HG03095 (cell line): ENCODE data around the gene HFM1.
"Not testable (repeated sequence)": the region's sequence is repeated elsewhere in the genome, so short reads cannot be mapped to it uniquely, and the experiment has no call there.

Experiments
- ATAC-seq: cut with Tn5 transposase; IDR thresholded peaks from one replicate; pipeline ENCODE4 v1.9.1; 2021; ENCODE audit warnings: moderate library complexity; ENCODE audit not compliant: unreplicated experiment

Gene HFM1

DNA sequence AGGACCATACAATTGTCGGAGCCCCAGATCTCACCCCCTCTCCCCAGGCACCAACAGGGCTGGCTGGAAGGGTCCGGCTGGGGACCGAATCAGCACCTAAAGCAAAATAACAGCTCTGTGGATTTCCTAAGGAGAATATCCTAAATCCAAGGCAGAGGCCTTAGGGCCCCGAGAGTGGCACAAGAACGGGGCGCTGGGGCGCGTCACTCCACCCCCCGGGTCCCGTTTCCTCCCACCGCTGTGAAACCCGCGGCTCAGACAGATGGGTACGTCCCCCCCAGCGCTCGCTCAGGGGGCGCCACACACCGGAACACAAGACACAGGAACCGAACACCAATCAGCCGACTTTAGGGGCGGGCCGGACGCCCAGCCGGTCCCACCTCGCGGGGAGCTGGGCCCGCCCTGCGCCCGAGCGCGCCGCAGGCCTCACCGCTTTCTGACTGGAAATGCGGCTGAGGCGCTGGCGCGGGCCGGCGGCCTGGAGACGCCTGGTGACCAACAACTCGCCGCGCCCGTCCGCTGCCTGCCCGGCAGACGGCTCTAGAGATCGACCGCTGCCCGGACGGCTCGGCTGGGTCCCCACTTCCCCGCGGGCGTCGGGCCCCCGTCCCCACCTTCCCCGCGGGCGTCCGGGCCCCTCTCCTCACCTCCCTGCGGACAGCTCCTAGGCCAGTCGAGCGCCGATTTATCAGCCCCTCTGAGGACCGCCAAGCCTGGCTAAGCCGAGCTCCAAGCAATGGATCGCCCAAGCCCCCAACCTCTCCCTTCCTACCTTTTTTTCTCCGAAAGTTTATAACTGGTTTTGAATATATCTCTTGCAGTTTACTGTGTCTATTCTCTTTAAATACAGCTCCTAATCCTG, at the start of gene HFM1:
TSS of gene HFM1 (minus strand) at position 687 of the 862 bp plus-strand sequence. CDS start 3,755 bp downstream, outside the sequence.
- peak; percentile 97 for ATAC-seq

DNA sequence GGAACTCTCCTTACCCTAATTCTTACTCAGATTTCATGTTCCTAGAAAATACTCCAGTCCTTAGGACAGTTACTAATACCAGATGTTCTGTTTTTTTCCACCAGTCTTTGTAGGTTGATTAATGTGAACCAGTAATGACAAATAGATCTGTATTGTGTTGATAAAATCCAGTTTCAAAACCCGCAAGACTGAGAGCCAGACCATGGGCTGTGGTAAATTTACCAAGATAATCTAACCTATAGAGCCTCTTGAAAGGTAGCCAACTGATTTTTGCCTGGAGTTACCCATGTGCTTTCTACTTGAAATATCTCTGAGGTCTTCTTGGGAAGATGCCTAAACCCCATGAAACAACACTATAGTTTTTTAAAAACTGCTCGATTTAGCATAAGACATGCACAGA, 49.5 kb upstream of the HFM1 start:
- ATAC-seq, result no peak

DNA sequence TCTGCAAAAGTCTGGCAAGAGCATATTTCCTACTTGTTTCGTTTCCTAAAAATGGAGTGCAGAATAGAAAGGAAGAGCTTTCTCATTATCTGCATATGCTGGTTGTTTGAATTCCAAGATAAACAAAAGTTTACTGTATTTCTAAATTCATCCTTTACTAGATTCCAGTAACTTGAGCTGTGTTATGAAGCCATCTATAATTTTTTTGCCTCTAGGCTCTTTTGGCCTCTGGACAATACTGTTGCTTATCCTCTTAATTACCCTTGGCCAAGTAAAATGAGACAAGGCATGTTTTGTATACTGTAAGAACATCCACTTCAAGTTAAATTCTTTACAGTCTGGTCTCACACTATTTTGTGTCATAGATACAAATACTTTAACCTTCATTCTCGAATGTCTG, 45.6 kb upstream of the HFM1 start:
- no peak for ATAC-seq

DNA sequence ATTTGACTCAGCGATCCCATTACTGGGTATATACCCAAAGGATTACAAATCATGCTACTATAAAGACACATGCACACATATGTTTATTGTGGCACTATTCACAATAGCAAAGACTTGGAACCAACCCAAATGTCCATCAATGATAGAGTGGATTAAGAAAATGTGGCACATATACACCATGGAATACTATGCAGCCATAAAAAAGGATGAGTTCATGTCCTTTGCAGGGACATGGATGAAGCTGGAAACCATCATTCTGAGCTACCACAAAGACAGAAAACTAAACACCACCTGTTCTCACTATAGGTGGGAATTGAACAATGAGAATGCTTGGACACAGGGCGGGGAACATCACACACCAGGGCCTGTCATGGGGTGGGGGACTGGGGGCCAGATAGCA, 43.1 kb upstream of the HFM1 start:
- not testable (repeated sequence) for ATAC-seq

DNA sequence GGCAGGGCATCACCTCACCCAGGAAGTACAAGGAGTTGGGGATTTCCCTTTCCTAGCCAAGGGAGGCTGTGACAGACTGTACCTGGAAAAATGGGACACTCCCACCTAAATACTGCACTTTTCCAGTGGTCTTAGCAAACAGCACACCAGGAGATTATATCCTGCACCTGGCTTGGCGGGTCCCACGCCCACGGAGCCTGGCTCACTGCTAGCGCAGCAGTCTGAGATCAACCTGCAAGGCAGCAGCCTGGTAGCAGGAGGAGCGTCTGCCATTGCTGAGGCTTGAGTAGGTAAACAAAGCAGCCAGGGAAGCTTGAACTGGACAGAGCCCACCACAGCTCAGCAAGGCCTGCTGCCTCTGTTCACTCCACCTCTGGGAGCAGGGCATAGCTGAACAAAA, 37.3 kb upstream of the HFM1 start:
- ATAC-seq, result not testable (repeated sequence)

DNA sequence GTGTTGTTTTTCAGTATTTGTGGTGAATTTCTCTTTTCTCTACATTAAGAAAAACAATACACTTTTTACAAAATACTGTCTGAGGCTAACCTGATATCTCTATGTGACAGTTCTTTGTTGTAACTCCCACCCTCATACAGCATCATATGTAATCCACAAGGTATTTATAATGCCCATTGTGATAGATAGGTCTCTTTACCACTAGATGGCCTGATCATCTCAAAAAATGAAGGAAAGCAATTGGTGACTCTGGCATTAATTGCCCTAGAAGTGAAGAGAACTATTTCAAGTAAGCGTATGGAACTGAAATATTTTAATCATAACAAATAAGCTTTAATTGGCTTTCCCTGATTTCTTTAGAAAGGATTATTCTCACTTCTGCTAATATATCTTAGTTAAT, 36.2 kb upstream of the HFM1 start:
- no peak for ATAC-seq

DNA sequence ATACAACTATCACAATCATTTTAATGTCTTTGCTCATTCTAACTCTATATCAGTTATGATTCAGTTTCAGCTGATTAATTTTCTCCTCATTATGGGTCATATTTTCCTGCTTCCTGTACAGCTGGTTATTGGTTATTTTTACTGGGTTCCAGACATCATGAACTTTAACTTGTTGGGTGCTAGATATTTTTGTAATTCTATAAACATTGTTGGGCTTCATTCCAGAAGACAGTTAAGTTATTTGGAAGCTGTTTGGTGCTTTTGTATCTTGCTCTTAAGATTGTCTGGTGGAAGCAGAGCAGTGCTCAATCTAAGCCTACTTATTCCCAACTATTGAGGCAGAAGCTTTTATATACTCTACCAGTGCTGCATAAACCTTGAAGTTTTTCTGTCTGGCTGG, 34.4 kb upstream of the HFM1 start:
- ATAC-seq, result no peak

- ATAC-seq, result no peak
These were observed 23.7 kb upstream of the HFM1 start for GRCh38 chr1:91428182-91428798.

GRCh38 chr1:91427741-91428140, 23.1 kb upstream of the HFM1 start:
- no peak for ATAC-seq

GRCh38 chr1:91422523-91422922, 17.9 kb upstream of the HFM1 start:
- ATAC-seq, result not testable (repeated sequence)

- ATAC-seq, result no peak
These were observed 7.7 kb upstream of the HFM1 start for GRCh38 chr1:91412371-91412770.

DNA sequence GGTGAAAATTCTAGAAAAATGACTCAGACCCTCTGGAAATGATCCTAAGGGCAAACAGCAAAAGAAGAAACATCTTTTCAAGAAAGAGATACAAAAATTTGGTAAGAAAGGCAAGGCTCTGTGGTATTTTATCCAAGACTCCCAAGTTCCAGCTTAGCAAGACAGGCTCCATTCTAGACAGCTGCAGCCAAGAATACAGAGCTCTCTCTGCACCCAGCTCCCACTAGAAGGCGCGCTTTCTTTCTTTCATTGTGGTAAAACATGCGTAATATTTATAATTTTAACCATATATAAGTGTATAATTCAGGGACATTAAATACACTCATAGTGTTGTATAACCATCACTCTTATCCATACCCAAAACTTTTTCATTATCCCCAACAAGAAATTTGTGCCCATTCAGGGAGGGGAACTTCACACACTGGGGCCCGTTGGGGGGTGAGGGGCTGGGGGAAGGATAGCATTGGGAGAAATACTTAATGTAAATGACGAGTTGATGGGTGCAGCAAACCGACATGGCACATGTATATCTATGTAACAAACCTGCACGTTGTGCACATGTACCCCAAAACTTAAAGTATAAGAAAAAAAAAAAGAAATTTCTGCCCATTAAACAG, 2.2 kb upstream of the HFM1 start:
- no peak for ATAC-seq

- ATAC-seq, result no peak
These were observed 2.6 kb downstream of the HFM1 start for GRCh38 chr1:91402023-91402422.

GRCh38 chr1:91400133-91400725, 4.4 kb downstream of the HFM1 start:
- ATAC-seq, result no peak

- ATAC-seq, result no peak
These were observed 6.3 kb downstream of the HFM1 start for GRCh38 chr1:91398291-91398690.

DNA sequence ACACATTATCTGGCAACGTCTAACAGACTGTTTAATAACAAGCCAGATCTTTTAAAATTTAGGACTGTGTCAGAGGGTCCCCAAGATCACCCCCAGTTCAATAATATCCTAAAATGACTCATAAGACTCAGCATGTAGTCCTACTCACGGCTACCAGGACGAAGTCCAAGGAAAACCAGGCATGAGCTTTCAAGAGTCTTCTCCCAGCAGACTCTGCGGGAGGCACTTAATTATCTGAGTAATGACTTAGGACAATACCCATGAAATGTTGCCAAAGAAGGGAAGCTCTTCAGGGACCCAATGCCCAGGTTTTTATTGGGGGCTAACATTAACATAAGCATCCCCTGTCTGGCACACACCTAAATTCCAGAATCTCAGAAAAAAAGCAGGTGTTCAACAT, 7.0 kb downstream of the HFM1 start:
- no peak for ATAC-seq

GRCh38 chr1:91393042-91393441, 11.6 kb downstream of the HFM1 start:
- ATAC-seq, result no peak

- no peak for ATAC-seq
These were observed 18.5 kb downstream of the HFM1 start for GRCh38 chr1:91386109-91386508.

DNA sequence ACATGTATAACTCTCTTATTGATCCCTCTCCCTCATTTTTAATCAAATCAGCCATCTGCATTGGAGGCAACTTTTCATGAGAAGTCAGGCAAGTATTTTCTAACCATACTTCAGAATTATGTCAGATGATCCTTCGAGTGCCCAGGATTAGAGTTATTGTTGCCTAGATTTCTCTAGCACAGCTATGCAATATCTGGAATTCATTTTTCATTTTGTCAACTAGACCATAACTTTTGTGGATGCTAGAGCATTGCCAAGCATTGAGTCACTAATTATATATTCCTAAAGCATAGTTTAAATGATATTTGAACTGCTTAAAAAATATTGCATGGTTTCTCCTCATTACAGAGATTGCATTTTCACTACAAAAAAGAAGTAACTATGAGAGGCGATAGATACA, 21.2 kb downstream of the HFM1 start:
- ATAC-seq, result no peak

- no peak for ATAC-seq
These were observed 22.8 kb downstream of the HFM1 start for GRCh38 chr1:91381844-91382243.

DNA sequence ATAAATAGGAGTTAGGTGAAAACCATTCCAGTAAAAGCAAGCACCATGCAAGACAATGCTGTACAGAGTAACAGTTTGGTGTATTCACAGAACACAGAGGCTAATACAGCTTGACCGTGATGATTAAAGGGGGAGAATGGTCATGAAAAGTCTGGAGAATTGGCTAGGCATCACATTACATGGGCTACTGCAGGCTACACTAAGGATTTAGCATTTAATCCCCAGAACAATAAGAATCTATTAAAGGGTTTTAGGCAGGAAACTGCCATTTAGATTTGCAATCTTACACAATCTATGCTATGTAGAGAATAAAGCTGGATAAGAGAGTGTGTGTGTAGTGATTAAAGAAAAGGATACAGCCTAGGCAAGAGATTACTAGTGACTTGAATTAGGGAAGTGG, 30.6 kb downstream of the HFM1 start:
- no peak for ATAC-seq

- ATAC-seq, result not testable (repeated sequence)
These were observed 32.4 kb downstream of the HFM1 start for GRCh38 chr1:91372230-91372629.
